PC-9 (cell line): Measurements from ENCODE around the gene STX16. TPM values are rescaled to one million over a fixed set of nuclear protein-coding genes. Genes with fewer than 3 reads are reported as not detected.

Experiments
- BruUV-seq: library from RNA; stranded (reverse); fragments of 400-500 nt; replicated peaks from 2 replicates; lab custom pipeline; 2021; lab: Mats Ljungman, UMichigan
- CTCF ChIA-PET: fragments of 300-600 bp; sonication (Branson Sonifier 250); formaldehyde crosslinking; loops from one replicate; lab custom pipeline; 2022; ENCODE audit warnings: antibody characterized with exemption; lab: Charles Lee
- POLR2A ChIA-PET: fragments of 300-600 bp; sonication (Branson Sonifier 250); formaldehyde crosslinking; loops from one replicate; lab custom pipeline; 2022; ENCODE audit warnings: antibody characterized with exemption; ENCODE audit not compliant: unreplicated experiment; lab: Charles Lee
- DNase-seq, 2 experiments: peaks; one replicate each; pipeline versions ENCODE4 v3.0.0 to v3.0.0-alpha.2; 2015 to 2022; ENCODE audit warnings: mixed read lengths in 1 of 2
- H2AFZ ChIP-seq: fragments of 200-600 bp; sonication (generic); 2 replicates; pipeline ENCODE4 v1.8.1; 2017; ENCODE audit warnings: antibody characterized with exemption
- H3F3A ChIP-seq: fragments of 200-600 bp; sonication (generic); 2 replicates; pipeline ENCODE4 v1.8.1; 2017; ENCODE audit warnings: antibody characterized with exemption, mild to moderate bottlenecking, low read depth; ENCODE audit not compliant: insufficient read depth
- H3K27ac ChIP-seq: fragments of 200-600 bp; sonication (generic); 2 replicates; pipeline ENCODE4 v1.6.1; 2016; ENCODE audit warnings: mixed run types
- H3K27me3 ChIP-seq: fragments of 200-600 bp; sonication (generic); 2 replicates; pipeline ENCODE4 v1.6.1; 2016; ENCODE audit warnings: low read depth, mixed run types; ENCODE audit not compliant: insufficient read depth
- H3K36me3 ChIP-seq: fragments of 200-600 bp; sonication (generic); 2 replicates; pipeline ENCODE4 v1.6.1; 2016; ENCODE audit warnings: low read depth, mixed run types
- H3K4me1 ChIP-seq: fragments of 200-600 bp; sonication (generic); replicated peaks from 2 replicates; pipeline ENCODE4 v1.6.1; 2016; ENCODE audit warnings: mixed run types; ENCODE audit not compliant: insufficient read depth
- H3K4me2 ChIP-seq: fragments of 200-600 bp; sonication (generic); 2 replicates; pipeline ENCODE4 v1.6.1; 2017; ENCODE audit warnings: mixed run types
- H3K4me3 ChIP-seq: fragments of 200-600 bp; sonication (generic); 2 replicates; pipeline ENCODE4 v1.6.1; 2016; ENCODE audit warnings: mixed run types
- H3K79me2 ChIP-seq: fragments of 200-600 bp; sonication (generic); 2 replicates; pipeline ENCODE4 v1.6.1; 2017; ENCODE audit warnings: low read depth, mixed run types
- H3K9me2 ChIP-seq: fragments of 200-600 bp; sonication (generic); 2 replicates; pipeline ENCODE4 v1.8.1; 2017; ENCODE audit warnings: mild to moderate bottlenecking; ENCODE audit not compliant: insufficient read depth
- H3K9me3 ChIP-seq: fragments of 200-600 bp; sonication (generic); 2 replicates; pipeline ENCODE4 v1.8.1; 2016; ENCODE audit warnings: low read depth; ENCODE audit not compliant: insufficient read depth
- H4K20me1 ChIP-seq: fragments of 200-600 bp; sonication (generic); 2 replicates; pipeline ENCODE4 v1.8.1; 2017; ENCODE audit not compliant: insufficient read depth
- EZH2 ChIP-seq: fragments of 200-600 bp; sonication (generic); IDR thresholded peaks from 2 replicates; pipeline ENCODE4 v1.8.0; 2017; ENCODE audit warnings: antibody characterized with exemption, low read depth
- intact Hi-C: fragments of 100-400 bp; cut with micrococcal nuclease; formaldehyde crosslinking; loops from one replicate; pipeline ENCODE4 v1.10.0; 2022; ENCODE audit not compliant: unreplicated experiment
- total RNA-seq: library from RNA; stranded (reverse); gene quantifications from 2 replicates; pipeline ENCODE4 v1.2.3, GENCODE V29; 2021
- TF ChIP-seq, protein P1 (sequence below): fragments of 200-600 bp; sonication (generic); conservative IDR thresholded peaks from 2 replicates; pipeline ENCODE4 v1.6.1; 2017; ENCODE audit warnings: mixed run types, antibody characterized with exemption, mild to moderate bottlenecking, moderate library complexity

Gene STX16
- total RNA-seq, 1 experiment from 2014 or later: 76.3 TPM

DNA sequence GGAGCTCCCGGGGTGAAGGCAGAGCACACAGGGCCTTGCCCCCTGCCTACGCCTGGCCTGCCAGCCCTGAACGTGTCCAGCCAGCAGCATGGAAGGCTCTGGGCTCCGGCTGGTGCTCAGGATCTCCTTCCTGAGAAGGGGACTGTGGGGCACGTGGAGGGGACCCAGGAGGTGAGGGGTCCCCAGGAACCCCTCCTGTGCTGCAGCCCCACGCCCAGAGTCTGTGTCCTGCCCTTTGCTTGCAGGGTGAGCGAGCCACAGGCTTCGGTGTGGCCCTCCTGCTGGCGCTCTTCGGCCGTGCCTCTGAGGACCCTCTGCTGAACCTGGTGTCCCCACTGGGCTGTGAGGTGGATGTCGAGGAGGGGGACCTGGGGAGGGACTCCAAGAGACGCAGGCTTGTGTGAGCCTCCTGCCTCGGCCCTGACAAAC, 63.9 kb downstream of the STX16 start:
- no peak overlapping the region for H3K4me2 ChIP-seq
- no peaks in the 10 kb centered on the region for H3K79me2 ChIP-seq
- no peaks in the 10 kb centered on the region for H3K36me3 ChIP-seq
- H3K27me3 ChIP-seq: peaks cover 17% of the 10 kb centered on the region; the same call in 1 of the 2 replicates
- no peak overlapping the region for H2AFZ ChIP-seq
- no peak for DNase-seq
- H3K27ac ChIP-seq: no peak overlapping the region
- no peaks in the 10 kb centered on the region for H3F3A ChIP-seq
- H3K4me1 ChIP-seq: no peaks in the 10 kb centered on the region
- H3K9me2 ChIP-seq: no peaks in the 10 kb centered on the region
- POLR2A ChIA-PET: interaction anchor here (0.6 kb wide), 1 partner anchor 8 kb away, joined by 3 read pairs; no protein-coding TSS in a partner anchor
- CTCF ChIA-PET: no interaction called here
- no peak overlapping the region for H3K4me3 ChIP-seq
- H4K20me1 ChIP-seq: no peaks in the 10 kb centered on the region; the same call in 1 of the 2 replicates
- intact Hi-C loops: no loop called here
- TF ChIP-seq, protein P1, sequence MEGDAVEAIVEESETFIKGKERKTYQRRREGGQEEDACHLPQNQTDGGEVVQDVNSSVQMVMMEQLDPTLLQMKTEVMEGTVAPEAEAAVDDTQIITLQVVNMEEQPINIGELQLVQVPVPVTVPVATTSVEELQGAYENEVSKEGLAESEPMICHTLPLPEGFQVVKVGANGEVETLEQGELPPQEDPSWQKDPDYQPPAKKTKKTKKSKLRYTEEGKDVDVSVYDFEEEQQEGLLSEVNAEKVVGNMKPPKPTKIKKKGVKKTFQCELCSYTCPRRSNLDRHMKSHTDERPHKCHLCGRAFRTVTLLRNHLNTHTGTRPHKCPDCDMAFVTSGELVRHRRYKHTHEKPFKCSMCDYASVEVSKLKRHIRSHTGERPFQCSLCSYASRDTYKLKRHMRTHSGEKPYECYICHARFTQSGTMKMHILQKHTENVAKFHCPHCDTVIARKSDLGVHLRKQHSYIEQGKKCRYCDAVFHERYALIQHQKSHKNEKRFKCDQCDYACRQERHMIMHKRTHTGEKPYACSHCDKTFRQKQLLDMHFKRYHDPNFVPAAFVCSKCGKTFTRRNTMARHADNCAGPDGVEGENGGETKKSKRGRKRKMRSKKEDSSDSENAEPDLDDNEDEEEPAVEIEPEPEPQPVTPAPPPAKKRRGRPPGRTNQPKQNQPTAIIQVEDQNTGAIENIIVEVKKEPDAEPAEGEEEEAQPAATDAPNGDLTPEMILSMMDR: no peak
- no peak for TF ChIP-seq EZH2
- BruUV-seq: no TSS peak
- no peaks in the 10 kb centered on the region for H3K9me3 ChIP-seq

GRCh38 chr20:58715391-58715800, 64.3 kb downstream of the STX16 start:
- intact Hi-C loops: no loop called here
- Histone ChIP-seq H3K27me3 (peaks cover 22% of the 10 kb centered on the region; the same call in 1 of the 2 replicates), H3K36me3 (no peaks in the 10 kb centered on the region), H3K9me3 (no peaks in the 10 kb centered on the region), H3K4me2 (no peak overlapping the region), H4K20me1 (no peaks in the 10 kb centered on the region; the same call in 1 of the 2 replicates), H3F3A (no peaks in the 10 kb centered on the region), H3K27ac (no peak overlapping the region), H3K9me2 (no peaks in the 10 kb centered on the region), H3K79me2 (no peaks in the 10 kb centered on the region), H3K4me1 (no peaks in the 10 kb centered on the region), H2AFZ (no peak overlapping the region), H3K4me3 (no peak overlapping the region)
- DNase-seq: no peak
- TSS peak; percentile 11 for BruUV-seq
- POLR2A ChIA-PET: no interaction called here
- TF ChIP-seq EZH2: no peak
- TF ChIP-seq, protein P1: no peak
- CTCF ChIA-PET: no interaction called here

GRCh38 chr20:58715801-58716475, 64.9 kb downstream of the STX16 start:
- DNase-seq: no peak
- H3K36me3 ChIP-seq: no peaks in the 10 kb centered on the region
- H3K4me3 ChIP-seq: no peak overlapping the region
- ChIA-PET CTCF (no interaction called here), POLR2A (no interaction called here)
- BruUV-seq: no TSS peak
- no peaks in the 10 kb centered on the region for H3F3A ChIP-seq
- no peak overlapping the region for H3K27ac ChIP-seq
- intact Hi-C loops: no loop called here
- H3K79me2 ChIP-seq: no peaks in the 10 kb centered on the region
- H3K9me3 ChIP-seq: no peaks in the 10 kb centered on the region
- no peak overlapping the region for H2AFZ ChIP-seq
- H3K9me2 ChIP-seq: no peaks in the 10 kb centered on the region
- H3K4me1 ChIP-seq: no peaks in the 10 kb centered on the region
- H3K4me2 ChIP-seq: no peak overlapping the region
- no peaks in the 10 kb centered on the region; the same call in 1 of the 2 replicates for H4K20me1 ChIP-seq
- no peak for TF ChIP-seq EZH2
- TF ChIP-seq, protein P1: no peak
- H3K27me3 ChIP-seq: peaks cover 27% of the 10 kb centered on the region; the same call in 1 of the 2 replicates
